B cell (primary cell): Measurements from ENCODE around the gene ST6GALNAC5. TPM values are rescaled to one million over a fixed set of nuclear protein-coding genes. Genes with fewer than 3 reads are reported as not detected.

Source experiments
- ATAC-seq: fragments of 200-7000 bp; cut with Tn5 transposase; one replicate; pipeline ENCODE4 v1.10.0; 2021; ENCODE audit warnings: low read depth, mild to moderate bottlenecking, moderate number of reproducible peaks, moderate library complexity
- CTCF ChIA-PET: fragments of 350-600 bp; sonication (Branson Sonifier 250); formaldehyde crosslinking; loops from one replicate; lab custom pipeline; 2021; ENCODE audit warnings: antibody characterized with exemption, inconsistent platforms; lab: Charles Lee
- POLR2A ChIA-PET: fragments of 350-600 bp; sonication (Branson Sonifier 250); formaldehyde crosslinking; loops from one replicate; lab custom pipeline; 2021; ENCODE audit warnings: antibody characterized with exemption; lab: Charles Lee
- DNase-seq: peaks from one replicate; pipeline ENCODE4 v3.0.0; 2013
- H2AFZ ChIP-seq: 2 replicates; pipeline ENCODE4 v1.6.1; 2012; ENCODE audit warnings: mild to moderate bottlenecking, low read depth, low read length; ENCODE audit not compliant: insufficient read depth, poor library complexity, severe bottlenecking
- H3K27ac ChIP-seq, 2 donors: 1 replicate in 1 of 2; 2 replicates in 1 of 2; pipeline ENCODE4 v1.5.1; 2012 to 2013; ENCODE audit warnings: low read length in 2 of 2, mild to moderate bottlenecking in 2 of 2, moderate library complexity in 1 of 2
- H3K27me3 ChIP-seq, 4 experiments: fragments of 200-600 bp in 1 of 4; sonication (generic) in 1 of 4; replicated peaks in 1 of 4; 1 replicate in 2 of 4; 2 replicates in 2 of 4; pipeline versions ENCODE4 v1.6.1 to v1.7.0; 2013 to 2016; ENCODE audit warnings: low read length in 3 of 4, mild to moderate bottlenecking in 2 of 4, mixed read lengths in 1 of 4, moderate library complexity in 1 of 4; ENCODE audit not compliant: insufficient read depth in 4 of 4, control insufficient read depth in 3 of 4; ENCODE audit errors: control extremely low read depth in 1 of 4
- H3K36me3 ChIP-seq, 2 experiments: replicated peaks in 1 of 2; 1 replicate in 1 of 2; 2 replicates in 1 of 2; pipeline versions ENCODE4 v1.6.1 to v1.7.1; 2013; ENCODE audit warnings: low read length in 1 of 2; ENCODE audit not compliant: insufficient read depth in 2 of 2, control insufficient read depth in 1 of 2; ENCODE audit errors: control extremely low read depth in 1 of 2, extremely low read depth in 1 of 2
- H3K4me1 ChIP-seq, 2 donors: fragments of 200-600 bp in 1 of 2; sonication (generic) in 1 of 2; 1 replicate in 1 of 2; 2 replicates in 1 of 2; pipeline versions ENCODE4 v1.5.1 to v1.6.1; 2013 to 2017; ENCODE audit warnings: low read length in 2 of 2; ENCODE audit not compliant: control insufficient read depth in 2 of 2, insufficient read depth in 2 of 2
- H3K4me2 ChIP-seq: replicated peaks from 2 replicates; pipeline ENCODE3; 2012; ENCODE audit warnings: mild to moderate bottlenecking, low read depth, low read length; ENCODE audit not compliant: poor library complexity, severe bottlenecking
- H3K4me3 ChIP-seq, 5 experiments: fragments of 200-600 bp in 1 of 5; sonication (generic) in 1 of 5; 1 replicate in 3 of 5; 2 replicates in 2 of 5; pipeline versions ENCODE4 v1.5.1 to v1.7.0; 2011 to 2016; ENCODE audit warnings: low read length in 4 of 5, mild to moderate bottlenecking in 4 of 5, low read depth in 2 of 5, control low read depth in 1 of 5, moderate library complexity in 1 of 5; ENCODE audit not compliant: insufficient read depth in 1 of 5; ENCODE audit errors: control extremely low read depth in 1 of 5, extremely low read depth in 1 of 5
- H3K79me2 ChIP-seq: fragments of 200-600 bp; sonication (generic); one replicate; pipeline ENCODE4 v1.6.0; 2016; ENCODE audit warnings: low read length; ENCODE audit not compliant: control insufficient read depth, insufficient read depth
- H3K9ac ChIP-seq: fragments of 200-600 bp; sonication (generic); 2 replicates; pipeline ENCODE4 v1.6.1; 2017; ENCODE audit warnings: mild to moderate bottlenecking, low read length, moderate library complexity
- H3K9me3 ChIP-seq, 3 donors: one replicate each; pipeline versions ENCODE4 v1.6.1 to v1.7.1; 2013; ENCODE audit warnings: low read length in 2 of 3; ENCODE audit not compliant: control insufficient read depth in 2 of 3, insufficient read depth in 1 of 3; ENCODE audit errors: control extremely low read depth in 1 of 3
- H4K20me1 ChIP-seq: 2 replicates; pipeline ENCODE4 v1.6.0; 2012; ENCODE audit warnings: mild to moderate bottlenecking, low read length; ENCODE audit not compliant: insufficient read depth, control insufficient read depth, poor library complexity, severe bottlenecking
- H3K27ac Mint-ChIP-seq: one replicate; pipeline ENCODE4 v1.8.0; 2021; ENCODE audit warnings: mixed read lengths
- H3K27me3 Mint-ChIP-seq: one replicate; pipeline ENCODE4 v1.8.0; 2021; ENCODE audit warnings: mixed read lengths
- H3K4me1 Mint-ChIP-seq: one replicate; pipeline ENCODE4 v1.8.0; 2021; ENCODE audit warnings: mixed read lengths
- H3K4me3 Mint-ChIP-seq: one replicate; pipeline ENCODE4 v1.8.0; 2021; ENCODE audit warnings: mixed read lengths
- H3K9me3 Mint-ChIP-seq: one replicate; pipeline ENCODE4 v1.8.0; 2022; ENCODE audit warnings: mixed read lengths; ENCODE audit not compliant: insufficient read depth
- EZH2 ChIP-seq: IDR thresholded peaks from 2 replicates; pipeline ENCODE4 v1.6.1; 2012; ENCODE audit warnings: borderline replicate concordance, low read depth, mild to moderate bottlenecking, moderate library complexity, low read length; ENCODE audit not compliant: insufficient read depth, poor library complexity, severe bottlenecking
- WGBS: methylation state at CpG from one replicate; pipeline ENCODE4 v1.1.5; 2013; ENCODE audit warnings: missing lambda C conversion rate; ENCODE audit not compliant: insufficient coverage; 5-methylcytosine and 5-hydroxymethylcytosine counted together
- intact Hi-C: fragments of 100-400 bp; cut with micrococcal nuclease; formaldehyde crosslinking; loops from one replicate; pipeline ENCODE4 v1.10.0; 2022
- polyA plus RNA-seq: library from polyadenylated mRNA; depleted of rRNA; stranded (reverse); fragments of >200 nt; gene quantifications from 2 replicates; pipeline ENCODE4 v1.2.3, GENCODE V29; 2012
- total RNA-seq, 2 donors: library from RNA; stranded (reverse); fragments of 120-200 nt in 1 of 2; gene quantifications; 1 replicate in 1 of 2; 2 replicates in 1 of 2; pipeline versions ENCODE4 v1.2.3 to v1.2.4, GENCODE V29; 2013 to 2022
- TF ChIP-seq, protein P1 (sequence below): fragments of 200-600 bp; IDR thresholded peaks from one replicate; pipeline ENCODE4 v1.8.0; 2022; ENCODE audit warnings: antibody characterized with exemption, mild to moderate bottlenecking

The ST6GALNAC5 gene
- total and polyA plus RNA-seq, 2 donors (not counting 1 experiment from before 2014, with no cell fraction given): not detected

GRCh38 chr1:76958828-76959227, 91.5 kb downstream of the ST6GALNAC5 start:
- H3K27me3 ChIP-seq: no peaks in the 10 kb centered on the region
- no peaks in the 10 kb centered on the region for H4K20me1 ChIP-seq
- Mint-ChIP-seq H3K27me3 (no peaks in the 10 kb centered on the region), H3K27ac (no peak overlapping the region), H3K9me3 (no peaks in the 10 kb centered on the region), H3K4me1 (no peaks in the 10 kb centered on the region), H3K4me3 (no peak overlapping the region)
- no peak overlapping the region for H3K27ac ChIP-seq
- H3K36me3 ChIP-seq: no peaks in the 10 kb centered on the region
- WGBS: 92% methylated on average over 1 of the region's 4 CpGs
- H3K9me3 ChIP-seq: peaks cover 0 to 1% (median 0%) of the 10 kb centered on the region in 3 donors
- H3K4me1 ChIP-seq: no peaks in the 10 kb centered on the region
- no peaks in the 10 kb centered on the region for H3K79me2 ChIP-seq
- DNase-seq (no peak), ATAC-seq (no peak)
- no peak overlapping the region for H3K4me3 ChIP-seq
- no peak overlapping the region for H2AFZ ChIP-seq
- TF ChIP-seq, protein P1, sequence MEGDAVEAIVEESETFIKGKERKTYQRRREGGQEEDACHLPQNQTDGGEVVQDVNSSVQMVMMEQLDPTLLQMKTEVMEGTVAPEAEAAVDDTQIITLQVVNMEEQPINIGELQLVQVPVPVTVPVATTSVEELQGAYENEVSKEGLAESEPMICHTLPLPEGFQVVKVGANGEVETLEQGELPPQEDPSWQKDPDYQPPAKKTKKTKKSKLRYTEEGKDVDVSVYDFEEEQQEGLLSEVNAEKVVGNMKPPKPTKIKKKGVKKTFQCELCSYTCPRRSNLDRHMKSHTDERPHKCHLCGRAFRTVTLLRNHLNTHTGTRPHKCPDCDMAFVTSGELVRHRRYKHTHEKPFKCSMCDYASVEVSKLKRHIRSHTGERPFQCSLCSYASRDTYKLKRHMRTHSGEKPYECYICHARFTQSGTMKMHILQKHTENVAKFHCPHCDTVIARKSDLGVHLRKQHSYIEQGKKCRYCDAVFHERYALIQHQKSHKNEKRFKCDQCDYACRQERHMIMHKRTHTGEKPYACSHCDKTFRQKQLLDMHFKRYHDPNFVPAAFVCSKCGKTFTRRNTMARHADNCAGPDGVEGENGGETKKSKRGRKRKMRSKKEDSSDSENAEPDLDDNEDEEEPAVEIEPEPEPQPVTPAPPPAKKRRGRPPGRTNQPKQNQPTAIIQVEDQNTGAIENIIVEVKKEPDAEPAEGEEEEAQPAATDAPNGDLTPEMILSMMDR: no peak
- TF ChIP-seq EZH2: no peak
- no peak overlapping the region for H3K4me2 ChIP-seq
- ChIA-PET POLR2A (no interaction called here), CTCF (no interaction called here)
- H3K9ac ChIP-seq: no peak overlapping the region
- intact Hi-C loops: no loop called here

DNA sequence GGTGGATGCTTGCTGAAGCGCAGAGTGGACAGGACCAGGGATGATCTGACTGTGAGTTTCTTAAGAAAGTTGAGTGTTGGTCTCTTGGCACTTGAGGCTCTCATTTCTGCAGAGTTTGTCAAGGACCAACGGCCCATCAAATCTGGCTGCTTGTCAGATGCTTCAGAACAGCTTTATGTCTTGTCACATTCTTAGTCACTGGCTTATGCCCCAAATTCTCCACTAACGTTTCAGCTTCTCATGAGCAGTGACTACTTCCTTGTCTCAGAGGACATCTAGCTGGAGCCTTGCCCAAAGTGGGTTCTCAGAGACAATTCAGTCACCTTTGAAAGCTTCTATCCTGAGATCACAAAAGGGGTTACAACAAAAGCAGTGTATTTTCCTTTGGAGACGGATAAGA, 92.3 kb downstream of the ST6GALNAC5 start:
- no peaks in the 10 kb centered on the region for H3K4me1 Mint-ChIP-seq
- H2AFZ ChIP-seq: no peak overlapping the region
- H3K27ac ChIP-seq: no peak overlapping the region
- H3K27ac Mint-ChIP-seq: no peak overlapping the region
- no peaks in the 10 kb centered on the region for H3K27me3 ChIP-seq
- H4K20me1 ChIP-seq: no peaks in the 10 kb centered on the region
- no peak for DNase-seq
- WGBS: 92% methylated on average over 2 of the region's 4 CpGs
- H3K9me3 Mint-ChIP-seq: no peaks in the 10 kb centered on the region
- no peaks in the 10 kb centered on the region for H3K36me3 ChIP-seq
- ATAC-seq: no peak
- H3K4me2 ChIP-seq: no peak overlapping the region
- no peak overlapping the region for H3K4me3 ChIP-seq
- no peak for TF ChIP-seq EZH2
- TF ChIP-seq, protein P1: no peak
- ChIA-PET POLR2A (no interaction called here), CTCF (no interaction called here)
- intact Hi-C loops: no loop called here
- H3K9me3 ChIP-seq: peaks cover 0 to 1% (median 0%) of the 10 kb centered on the region in 3 donors
- no peaks in the 10 kb centered on the region for H3K27me3 Mint-ChIP-seq
- no peak overlapping the region for H3K4me3 Mint-ChIP-seq
- H3K79me2 ChIP-seq: no peaks in the 10 kb centered on the region
- no peaks in the 10 kb centered on the region for H3K4me1 ChIP-seq
- H3K9ac ChIP-seq: no peak overlapping the region
